Urinary bladder (tissue), 4 donors: ENCODE results near the gene TRIM62. TPM values are rescaled to one million over a fixed set of nuclear protein-coding genes. Genes with fewer than 3 reads are reported as not detected.

ENCODE experiments used
- DNase-seq: peaks from one replicate; pipeline ENCODE4 v3.0.0-alpha.2; 2015; ENCODE audit errors: extremely low spot score
- H3K27ac ChIP-seq: one replicate; pipeline ENCODE4 v1.5.1; 2013; ENCODE audit warnings: low read depth, mild to moderate bottlenecking, moderate library complexity
- H3K36me3 ChIP-seq: one replicate; pipeline ENCODE4 v1.6.1; 2013; ENCODE audit warnings: mild to moderate bottlenecking, moderate library complexity; ENCODE audit not compliant: insufficient read depth
- H3K4me1 ChIP-seq: one replicate; pipeline ENCODE4 v1.6.1; 2013; ENCODE audit warnings: mild to moderate bottlenecking, moderate library complexity; ENCODE audit not compliant: insufficient read depth
- H3K4me3 ChIP-seq: one replicate; pipeline ENCODE4 v1.5.1; 2013; ENCODE audit warnings: low read depth, low read length
- WGBS: extraction: QIAGEN DNeasy Blood & Tissue Kit; methylation state at CpG from one replicate; pipeline ENCODE4 v1.1.7; 2013; 5-methylcytosine and 5-hydroxymethylcytosine counted together
- polyA plus RNA-seq: library from polyadenylated mRNA; stranded (reverse); fragments of 200-250 nt; gene quantifications from one replicate; pipeline ENCODE4 v1.2.3, GENCODE V29; 2013
- total RNA-seq: library from RNA; depleted of rRNA; stranded (reverse); fragments of >200 nt; gene quantifications from one replicate; pipeline ENCODE4 v1.2.3, GENCODE V29; 2014
- donor health status: healthy with polysubstance abuse.
- donor health status: healthy.

TRIM62 gene
- total and polyA plus RNA-seq, 2 donors, result 4.1 to 7.6 TPM

DNA sequence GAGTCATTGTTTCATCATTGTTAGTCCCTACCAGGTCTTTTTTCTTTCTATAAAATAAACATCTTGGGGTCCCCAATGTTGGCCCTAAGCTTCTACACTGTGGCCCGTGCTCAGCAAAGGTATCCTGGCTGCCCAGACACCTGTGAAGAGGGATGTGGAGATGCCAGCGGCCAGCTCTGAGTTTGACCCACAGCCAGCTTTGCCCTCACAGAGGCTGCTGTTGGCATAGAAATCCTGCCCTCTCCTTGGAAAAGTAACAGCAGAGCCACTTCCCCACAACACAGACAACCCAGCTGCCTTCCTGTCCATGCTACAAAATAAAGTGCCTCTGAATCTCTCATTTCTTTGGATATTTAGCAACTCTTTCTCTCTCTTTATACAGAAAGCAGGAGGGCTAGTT lies 6.0 kb downstream of the TRIM62 start:
- no peak for DNase-seq
- H3K4me3 ChIP-seq, result no peak overlapping the region
- H3K36me3 ChIP-seq, result no peaks in the 10 kb centered on the region
- no peak overlapping the region for H3K27ac ChIP-seq
- H3K4me1 ChIP-seq, result no peaks in the 10 kb centered on the region
- 96% methylated on average over 2 of the region's 2 CpGs for WGBS

DNA sequence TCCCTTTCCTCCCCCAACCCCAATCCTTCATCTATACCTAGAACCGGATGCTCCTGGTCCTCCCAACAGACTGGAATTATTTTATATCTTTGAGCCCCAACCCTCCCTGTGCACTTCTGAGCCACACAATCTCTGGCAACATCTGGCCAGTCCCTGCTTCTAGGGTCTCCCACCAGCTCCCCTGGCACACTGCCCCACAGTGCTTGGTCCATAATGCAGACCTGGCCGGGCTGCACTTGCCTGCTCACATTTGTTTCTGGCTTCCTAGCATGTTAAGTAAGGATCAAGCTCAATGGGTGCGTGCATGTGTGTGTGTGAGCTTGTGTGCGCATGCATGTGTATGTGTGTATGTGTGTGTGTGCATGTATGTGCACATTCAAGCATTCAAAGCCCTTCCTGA lies 8.8 kb downstream of the TRIM62 start:
- Histone ChIP-seq H3K4me1 (no peaks in the 10 kb centered on the region), H3K36me3 (no peaks in the 10 kb centered on the region), H3K4me3 (no peak overlapping the region), H3K27ac (no peak overlapping the region)
- WGBS, result 64% methylated on average over 4 of the region's 4 CpGs
- DNase-seq, result no peak

DNA sequence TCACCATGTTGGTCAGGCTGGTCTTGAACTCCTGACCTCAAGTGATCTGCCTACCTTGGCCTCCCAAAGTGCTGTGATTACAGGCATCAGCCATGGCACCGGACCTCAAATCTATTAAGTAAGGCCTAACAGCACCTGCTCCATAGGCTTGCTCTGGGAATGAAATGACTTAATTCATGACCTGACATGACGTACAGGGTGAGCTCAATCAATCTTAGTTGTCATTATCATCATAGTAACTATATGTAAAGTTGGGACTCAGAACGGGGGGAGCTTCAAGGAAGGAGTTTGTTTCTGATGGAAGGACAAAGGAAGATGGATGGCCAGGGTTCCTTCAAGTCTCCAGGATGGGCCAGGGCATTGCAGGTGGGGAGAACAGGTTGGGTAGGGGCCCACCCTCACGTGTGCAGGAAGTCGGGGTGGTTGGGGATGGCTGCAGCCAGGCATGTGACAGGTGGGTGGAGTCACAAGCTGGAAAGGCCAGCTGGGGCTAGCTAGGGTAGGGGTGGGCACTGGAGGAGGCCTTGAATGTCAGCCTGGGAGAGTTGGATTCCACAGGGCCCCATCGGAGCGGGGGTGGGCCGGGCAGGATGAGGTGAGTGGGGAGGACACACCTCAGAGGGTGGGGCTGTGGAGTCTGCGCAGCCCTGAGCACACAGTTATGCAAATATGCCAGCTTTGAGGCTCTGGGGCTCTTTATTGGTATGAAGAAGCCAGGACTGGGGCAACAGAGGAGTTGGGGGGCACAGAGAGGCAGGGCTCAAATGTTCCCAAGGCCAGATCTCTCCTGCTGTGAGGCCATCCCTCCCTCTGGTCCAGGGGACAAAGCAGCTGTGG lies 9.6 kb downstream of the TRIM62 start:
- H3K27ac ChIP-seq, result no peak overlapping the region
- no peak overlapping the region for H3K4me3 ChIP-seq
- no peaks in the 10 kb centered on the region for H3K4me1 ChIP-seq
- no peak for DNase-seq
- WGBS, result 63% methylated on average over 9 of the region's 9 CpGs
- no peaks in the 10 kb centered on the region for H3K36me3 ChIP-seq

GRCh38 chr1:33170351-33171274 lies 11.2 kb downstream of the TRIM62 start:
- WGBS, result 84% methylated on average over 13 of the region's 13 CpGs

GRCh38 chr1:33169290-33170055 lies 12.4 kb downstream of the TRIM62 start:
- no peaks in the 10 kb centered on the region for H3K4me1 ChIP-seq

More at GRCh38 chr1:33170351-33171274, 11.2 kb downstream of the TRIM62 start:
- DNase-seq, result no peak
- Histone ChIP-seq H3K27ac (no peak overlapping the region), H3K4me1 (no peaks in the 10 kb centered on the region), H3K36me3 (no peaks in the 10 kb centered on the region), H3K4me3 (no peak overlapping the region)

GRCh38 chr1:33168556-33169289 lies 13.1 kb downstream of the TRIM62 start:
- 59% methylated on average over 11 of the region's 11 CpGs for WGBS
- no peak for DNase-seq
- H3K27ac ChIP-seq, result no peak overlapping the region
- H3K4me3 ChIP-seq, result no peak overlapping the region
- no peaks in the 10 kb centered on the region for H3K36me3 ChIP-seq
- H3K4me1 ChIP-seq, result no peaks in the 10 kb centered on the region

More at GRCh38 chr1:33169290-33170055, 12.4 kb downstream of the TRIM62 start:
- WGBS, result 67% methylated on average over 11 of the region's 11 CpGs
- no peak overlapping the region for H3K4me3 ChIP-seq
- no peak for DNase-seq
- H3K27ac ChIP-seq, result no peak overlapping the region
- no peaks in the 10 kb centered on the region for H3K36me3 ChIP-seq

DNA sequence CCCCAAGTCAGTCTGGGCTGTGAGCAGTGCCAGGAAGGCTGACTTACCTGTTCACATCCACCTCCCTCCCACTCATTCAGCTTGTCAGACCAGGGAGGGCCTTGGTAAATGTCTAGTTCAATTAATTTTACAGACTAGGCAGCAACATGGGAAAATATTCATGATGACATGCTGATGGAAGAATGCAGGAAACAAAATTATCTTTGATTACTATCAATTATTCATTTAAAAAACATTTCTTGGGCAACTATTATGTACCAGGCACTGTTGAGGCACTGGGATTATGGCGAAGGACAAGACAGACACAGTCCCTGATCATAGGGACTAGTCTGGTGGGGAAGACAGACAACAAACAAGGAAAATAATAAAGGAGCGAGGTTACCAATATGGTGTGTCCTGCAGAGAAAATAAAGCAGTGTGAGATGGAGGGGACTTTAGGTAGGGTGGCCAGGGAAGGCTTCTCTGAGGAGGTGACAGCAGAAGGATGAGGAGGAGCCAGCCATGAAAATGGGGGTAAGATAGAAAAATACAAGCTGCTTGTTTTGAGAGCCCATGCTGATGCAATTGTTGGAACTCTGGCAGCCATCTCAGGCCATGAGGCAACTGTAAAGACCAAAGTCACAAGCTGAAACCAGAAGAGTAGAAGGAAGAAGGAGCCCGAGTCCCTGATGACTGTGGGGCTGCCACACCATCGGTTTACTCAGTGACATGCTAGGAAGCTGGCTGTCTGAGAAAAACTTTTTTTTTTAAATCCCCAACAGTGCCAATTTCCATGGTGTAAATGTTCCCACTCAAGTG lies 14.0 kb downstream of the TRIM62 start:
- Histone ChIP-seq H3K4me1 (no peaks in the 10 kb centered on the region), H3K4me3 (no peak overlapping the region), H3K27ac (no peak overlapping the region), H3K36me3 (no peaks in the 10 kb centered on the region)
- 94% methylated on average over 4 of the region's 4 CpGs for WGBS
- no peak for DNase-seq

GRCh38 chr1:33165809-33166208 lies 16.0 kb downstream of the TRIM62 start:
- Histone ChIP-seq H3K4me3 (no peak overlapping the region), H3K36me3 (no peaks in the 10 kb centered on the region), H3K4me1 (no peaks in the 10 kb centered on the region), H3K27ac (no peak overlapping the region)
- WGBS, result 91% methylated on average over 6 of the region's 6 CpGs
- DNase-seq, result no peak

DNA sequence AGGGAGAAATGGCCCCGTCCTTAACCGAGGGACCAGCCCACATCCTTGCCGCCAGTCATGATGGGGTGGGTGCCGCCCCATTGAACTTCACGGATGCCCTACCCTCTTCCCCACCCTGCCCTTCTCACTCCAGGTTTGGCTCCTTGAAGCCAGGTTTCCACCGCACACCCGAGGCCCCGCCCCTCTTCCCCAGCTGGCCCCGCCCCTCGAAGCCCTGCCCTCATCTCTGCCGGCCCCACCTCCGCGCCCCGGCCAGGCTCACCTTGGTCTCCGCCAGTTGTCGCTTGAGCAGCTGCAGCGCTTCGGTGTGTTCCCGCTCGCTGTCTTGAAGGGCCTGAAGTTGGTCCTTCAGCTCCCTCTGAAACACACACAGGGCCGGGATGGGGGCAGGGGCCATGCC lies 16.6 kb downstream of the TRIM62 start:
- WGBS, result 89% methylated on average over 21 of the region's 21 CpGs
- H3K4me3 ChIP-seq, result no peak overlapping the region
- DNase-seq, result no peak
- no peaks in the 10 kb centered on the region for H3K4me1 ChIP-seq
- H3K36me3 ChIP-seq, result no peaks in the 10 kb centered on the region
- H3K27ac ChIP-seq, result no peak overlapping the region

DNA sequence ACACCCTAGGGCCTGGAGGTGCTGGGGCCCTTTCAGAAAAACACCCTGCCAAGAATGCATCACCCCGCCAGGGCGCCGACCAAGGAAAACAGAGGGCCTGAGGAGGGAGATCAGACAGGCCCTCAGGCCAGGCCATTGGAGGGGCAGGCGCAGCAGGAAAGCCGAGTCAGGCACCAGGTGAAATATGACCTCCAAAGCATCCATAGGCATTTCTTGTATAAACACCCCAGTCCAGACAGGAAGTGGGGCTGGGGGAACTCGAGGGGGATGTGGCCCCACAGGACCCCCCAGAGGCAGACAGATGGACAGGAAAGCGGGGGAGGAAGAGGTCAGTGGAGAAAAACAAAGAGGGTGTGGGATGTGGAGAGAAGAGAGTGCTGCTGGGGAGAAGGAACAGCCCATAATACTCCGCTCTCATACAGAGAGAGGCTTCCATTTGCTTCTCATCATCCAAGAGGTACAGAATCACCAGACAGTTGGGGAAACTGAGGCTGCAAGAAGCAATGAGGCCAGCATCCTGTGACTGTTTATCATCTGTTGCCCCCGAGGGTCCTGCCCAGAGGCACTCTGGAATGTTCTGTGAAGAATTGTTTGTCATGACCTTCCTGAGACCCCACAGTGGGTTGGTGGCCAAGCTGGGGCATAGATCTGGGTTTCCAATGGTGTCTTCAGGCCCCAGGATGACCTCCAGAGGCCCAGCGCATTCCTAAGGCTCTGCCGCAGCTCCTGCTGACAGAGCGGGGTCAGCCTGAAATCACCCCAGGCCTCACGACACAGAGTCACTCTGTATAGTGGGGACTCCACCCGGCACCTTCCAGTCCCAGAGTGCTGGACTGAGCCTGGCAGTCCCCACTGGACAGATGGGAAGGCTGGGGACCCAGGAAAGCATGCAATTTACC lies 18.0 kb downstream of the TRIM62 start:
- 69% methylated on average over 14 of the region's 14 CpGs for WGBS
- H3K4me3 ChIP-seq, result no peak overlapping the region
- H3K27ac ChIP-seq, result no peak overlapping the region
- H3K36me3 ChIP-seq, result no peaks in the 10 kb centered on the region
- H3K4me1 ChIP-seq, result no peaks in the 10 kb centered on the region
- no peak for DNase-seq

- H3K36me3 ChIP-seq, result no peaks in the 10 kb centered on the region
- no peak for DNase-seq
- H3K27ac ChIP-seq, result no peak overlapping the region
- 96% methylated on average over 2 of the region's 2 CpGs for WGBS
- H3K4me3 ChIP-seq, result no peak overlapping the region
- no peaks in the 10 kb centered on the region for H3K4me1 ChIP-seq
These were observed 19.7 kb downstream of the TRIM62 start for GRCh38 chr1:33162141-33162540.
